Aorta (tissue), 5 donors: ENCODE measurements around the gene GLRX2. TPM values are rescaled to one million over a fixed set of nuclear protein-coding genes. Genes with fewer than 3 reads are reported as not detected.

Experiments used
- ATAC-seq: fragments of 200-7000 bp; cut with Tn5 transposase; one replicate; pipeline ENCODE4 v1.9.1; 2022; ENCODE audit warnings: moderate library complexity; ENCODE audit not compliant: low FRiP score
- DNase-seq, 2 donors: peaks; one replicate each; pipeline ENCODE4 v3.0.0-alpha.2; 2020
- H3K27ac ChIP-seq, 2 donors: one replicate each; pipeline ENCODE4 v1.5.1; 2013; ENCODE audit warnings: low read length in 2 of 2, mild to moderate bottlenecking in 2 of 2, moderate library complexity in 2 of 2, control low read depth in 1 of 2, inconsistent platforms in 1 of 2, low read depth in 1 of 2
- H3K27me3 ChIP-seq, 2 donors: one replicate each; pipeline ENCODE4 v1.6.1; 2013; ENCODE audit warnings: control low read depth in 1 of 2, low read length in 1 of 2, mild to moderate bottlenecking in 1 of 2, moderate library complexity in 1 of 2; ENCODE audit not compliant: insufficient read depth in 2 of 2, control insufficient read depth in 1 of 2
- H3K36me3 ChIP-seq, 2 donors: one replicate each; pipeline ENCODE4 v1.6.1; 2013; ENCODE audit warnings: control low read depth in 1 of 2, low read length in 1 of 2, mild to moderate bottlenecking in 1 of 2; ENCODE audit not compliant: insufficient read depth in 2 of 2, control insufficient read depth in 1 of 2
- H3K4me1 ChIP-seq, 2 donors: one replicate each; pipeline ENCODE4 v1.6.1; 2013; ENCODE audit warnings: low read length in 2 of 2, control low read depth in 1 of 2, mild to moderate bottlenecking in 1 of 2, moderate library complexity in 1 of 2; ENCODE audit not compliant: insufficient read depth in 2 of 2, control insufficient read depth in 1 of 2
- H3K4me3 ChIP-seq, 2 donors: one replicate each; pipeline ENCODE4 v1.5.1; 2013; ENCODE audit warnings: low read length in 2 of 2, control low read depth in 1 of 2, mild to moderate bottlenecking in 1 of 2
- H3K9me3 ChIP-seq: one replicate; pipeline ENCODE4 v1.6.1; 2013; ENCODE audit warnings: mild to moderate bottlenecking, low read length; ENCODE audit not compliant: control insufficient read depth
- WGBS, 2 donors: extraction: QIAGEN DNeasy Blood & Tissue Kit; methylation state at CpG; one replicate each; pipeline ENCODE4 v1.1.7; 2013; 5-methylcytosine and 5-hydroxymethylcytosine counted together
- intact Hi-C, 2 donors: fragments of 100-400 bp; cut with DNase I; formaldehyde crosslinking; loops; one replicate each; pipeline versions ENCODE4 v1.14.2 to v1.15.0; 2022
- polyA plus RNA-seq, 2 donors: library from polyadenylated mRNA; stranded (reverse); fragments of 200-250 nt; gene quantifications; one replicate each; pipeline ENCODE4 v1.2.3, GENCODE V29; 2013
- total RNA-seq, 2 donors: library from RNA; stranded (reverse); fragmentation: NEBNext Ultra II Directional; extraction: Animal tissue kit (Norgen Biotek cat#: 25700); gene quantifications; one replicate each; pipeline ENCODE4 v1.2.1, GENCODE V29; 2021
- donor health status: healthy with polysubstance abuse.
- donor health status: Bipolar disorder and iron deficiency.
- donor health status: DM: no; HTN: no; CAD: no.
- donor health status: DM: no; HTN: no; CAD: no.
- donor health status: DM: yes; HTN: yes; CAD: no.

The GLRX2 gene
- total and polyA plus RNA-seq, 4 donors: 13.4 to 30.8 (median 14.6) TPM

- ATAC-seq: no peak
- WGBS, 2 donors: 79 to 84% methylated on average over 3 of the region's 3 CpGs
Measured at GRCh38 chr1:193108471-193108870, 3.3 kb upstream of the GLRX2 start.

GRCh38 chr1:193105821-193106177, 585 bp upstream of the GLRX2 start:
- Histone ChIP-seq H3K9me3 (no peaks in the 10 kb centered on the region), H3K27me3 (no peaks in the 10 kb centered on the region), H3K4me1 (no peaks in the 10 kb centered on the region), H3K36me3 (no peaks in the 10 kb centered on the region), H3K4me3 (peak overlapping the region; percentile 49 to 55), H3K27ac (no peak overlapping the region)
- DNase-seq: no peak
- intact Hi-C loops: loop anchor here (1.0 to 10.0 kb wide), 4 partner anchors 17 to 301 kb away; partner anchors contain the start of genes CDC73 (in 2 of the 2) and RGS2 (in 1 of the 2)
- no peak for ATAC-seq
- 22 to 32% methylated on average over 4 of the region's 4 CpGs for WGBS, 2 donors

More at GRCh38 chr1:193108471-193108870, 3.3 kb upstream of the GLRX2 start:
- intact Hi-C loops: loop anchor here in 1 of 2 donors (10.0 kb wide), 1 partner anchor 304 kb away; the partner anchor contains the start of gene RGS2
- H3K36me3 ChIP-seq: no peaks in the 10 kb centered on the region
- DNase-seq: no peak
- H3K4me3 ChIP-seq: no peak overlapping the region
- H3K9me3 ChIP-seq: no peaks in the 10 kb centered on the region
- H3K27ac ChIP-seq: no peak overlapping the region
- H3K27me3 ChIP-seq: no peaks in the 10 kb centered on the region
- H3K4me1 ChIP-seq: peaks cover 0 to 3% of the 10 kb centered on the region in 2 donors

- 0 to 1% methylated on average over 24 of the region's 24 CpGs for WGBS, 2 donors
- H3K27ac ChIP-seq: peak overlapping the region; percentile 28 to 66
- peak; percentile 77 for ATAC-seq
- no peaks in the 10 kb centered on the region for H3K9me3 ChIP-seq
- H3K36me3 ChIP-seq: peaks cover 1 to 4% of the 10 kb centered on the region in 2 donors
- H3K4me3 ChIP-seq: peak overlapping the region; percentile 55 to 62
- DNase-seq: peak; percentile 71 to 82
- no peaks in the 10 kb centered on the region for H3K4me1 ChIP-seq
- intact Hi-C loops: loop anchor here (2.0 to 10.0 kb wide), 4 partner anchors 18 to 300 kb away; partner anchors contain the start of genes CDC73 (in 1 of the 2) and RGS2 (in 1 of the 2)
- H3K27me3 ChIP-seq: no peaks in the 10 kb centered on the region
Measured at GRCh38 chr1:193104502-193104906, 710 bp downstream of the GLRX2 start.

GRCh38 chr1:193103759-193104501, 1.3 kb downstream of the GLRX2 start:
- no peaks in the 10 kb centered on the region for H3K9me3 ChIP-seq
- peak overlapping the region; percentile 55 to 62 for H3K4me3 ChIP-seq
- no peak for DNase-seq
- peak overlapping the region; percentile 28 to 66 for H3K27ac ChIP-seq
- H3K36me3 ChIP-seq: peaks cover 1 to 4% of the 10 kb centered on the region in 2 donors
- H3K27me3 ChIP-seq: no peaks in the 10 kb centered on the region
- no peaks in the 10 kb centered on the region for H3K4me1 ChIP-seq
- intact Hi-C loops: loop anchor here (2.0 to 10.0 kb wide), 4 partner anchors 19 to 299 kb away; partner anchors contain the start of genes CDC73 (in 1 of the 2) and RGS2 (in 1 of the 2)
- WGBS, 2 donors: 26 to 27% methylated on average over 9 of the region's 9 CpGs
- no peak for ATAC-seq

DNA sequence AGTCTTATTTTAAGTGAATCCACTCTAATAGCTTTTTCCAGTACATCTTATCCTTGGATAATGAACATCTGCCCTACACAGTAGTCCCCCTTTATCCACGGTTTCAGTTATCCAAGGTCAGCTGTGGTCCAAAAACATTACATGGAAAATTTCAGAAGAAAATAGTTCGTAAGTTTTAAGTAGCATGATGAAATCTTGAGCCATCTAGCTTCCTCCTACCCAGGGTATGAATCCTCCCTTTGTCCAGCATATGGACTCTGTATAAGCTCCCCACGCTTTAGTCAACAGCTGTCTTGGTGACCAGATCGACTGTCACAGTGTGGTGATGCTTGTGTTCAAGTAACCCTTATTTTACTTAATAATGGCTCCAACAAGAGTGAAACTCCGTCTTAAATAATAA, 2.6 kb downstream of the GLRX2 start:
- Histone ChIP-seq H3K4me1 (no peaks in the 10 kb centered on the region), H3K9me3 (no peaks in the 10 kb centered on the region), H3K4me3 (no peak overlapping the region), H3K27me3 (no peaks in the 10 kb centered on the region), H3K36me3 (peaks cover 1 to 4% of the 10 kb centered on the region in 2 donors), H3K27ac (no peak overlapping the region)
- no peak for DNase-seq
- WGBS, 2 donors: 90 to 92% methylated on average over 5 of the region's 5 CpGs
- intact Hi-C loops: loop anchor here (5.0 to 10.0 kb wide), 2 partner anchors 40 to 298 kb away; partner anchors contain the start of gene RGS2 (in 1 of the 2)
- no peak for ATAC-seq

GRCh38 chr1:193094112-193094511, 11.1 kb downstream of the GLRX2 start:
- H3K4me3 ChIP-seq: no peak overlapping the region
- DNase-seq: no peak
- intact Hi-C loops: loop anchor here in 1 of 2 donors (5.0 kb wide), 1 partner anchor 33 kb away; no protein-coding TSS in a partner anchor
- no peak overlapping the region for H3K27ac ChIP-seq
- no peak for ATAC-seq
- 94 to 96% methylated on average over 11 of the region's 11 CpGs for WGBS, 2 donors
- no peaks in the 10 kb centered on the region for H3K4me1 ChIP-seq
- H3K27me3 ChIP-seq: no peaks in the 10 kb centered on the region
- H3K36me3 ChIP-seq: peaks cover 0 to 2% of the 10 kb centered on the region in 2 donors
- H3K9me3 ChIP-seq: no peaks in the 10 kb centered on the region

DNA sequence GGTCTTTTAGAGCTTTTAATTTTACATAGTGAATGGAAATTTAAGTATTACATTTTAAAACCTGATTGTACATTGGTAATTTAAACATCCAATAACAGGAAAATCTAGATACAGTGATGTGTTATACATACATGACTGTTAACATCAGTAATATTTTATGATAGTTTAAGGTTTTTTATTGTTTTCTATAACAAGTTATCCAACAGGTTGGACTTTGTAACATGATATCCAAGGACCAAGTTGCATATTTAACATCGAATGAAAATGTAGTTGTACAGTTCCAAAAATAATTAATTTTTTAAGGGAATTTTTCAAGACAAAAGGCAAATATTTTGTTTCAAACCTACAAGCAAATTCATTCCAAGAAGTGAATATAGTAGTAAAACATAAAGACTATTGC, 14.3 kb downstream of the GLRX2 start:
- H3K27me3 ChIP-seq: no peaks in the 10 kb centered on the region
- H3K27ac ChIP-seq: no peak overlapping the region
- DNase-seq: no peak
- intact Hi-C loops: loop anchor here in 1 of 2 donors (5.0 kb wide), 1 partner anchor 36 kb away; no protein-coding TSS in a partner anchor
- no peaks in the 10 kb centered on the region for H3K9me3 ChIP-seq
- peaks cover 0 to 2% of the 10 kb centered on the region in 2 donors for H3K36me3 ChIP-seq
- no peak for ATAC-seq
- no peaks in the 10 kb centered on the region for H3K4me1 ChIP-seq
- WGBS, 2 donors: 5 to 30% methylated on average over 1 of the region's 1 CpG
- H3K4me3 ChIP-seq: no peak overlapping the region

DNA sequence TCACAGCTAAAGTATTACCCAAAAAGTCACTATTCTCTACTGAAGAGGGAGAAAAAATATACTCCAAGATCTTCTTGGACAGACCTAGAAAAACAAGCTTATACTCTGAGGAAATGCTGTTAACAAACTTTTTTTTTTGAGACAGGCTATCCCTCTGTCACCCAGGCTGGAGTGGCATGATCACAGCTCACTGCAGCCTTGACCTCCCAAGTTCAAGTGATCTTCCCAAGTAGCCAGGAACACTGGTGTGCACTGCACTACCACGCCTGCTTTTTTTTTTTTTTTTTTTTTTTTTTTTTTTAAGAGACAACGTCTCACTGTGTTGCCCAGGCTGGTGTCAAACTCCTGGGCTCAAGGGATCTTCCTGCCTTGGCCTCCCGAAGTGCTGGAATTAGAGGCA, 17.3 kb downstream of the GLRX2 start:
- WGBS, 2 donors: 28 to 44% methylated on average over 3 of the region's 3 CpGs
- intact Hi-C loops: no loop called here
- Histone ChIP-seq H3K4me3 (no peak overlapping the region), H3K36me3 (peaks cover 0 to 4% of the 10 kb centered on the region in 2 donors), H3K27ac (no peak overlapping the region), H3K4me1 (no peaks in the 10 kb centered on the region), H3K27me3 (no peaks in the 10 kb centered on the region), H3K9me3 (no peaks in the 10 kb centered on the region)
- DNase-seq (no peak), ATAC-seq (no peak)
